NCI-H2171 (cell line): ENCODE measurements around the gene SDK2.

Experiments
- DNase-seq: peaks from one replicate; lab custom pipeline; 2025; lab: John Stamatoyannopoulos, UW

Gene SDK2

GRCh38 chr17:73553311-73553710 is 90.9 kb downstream of the SDK2 start:
- DNase-seq: no peak

DNA sequence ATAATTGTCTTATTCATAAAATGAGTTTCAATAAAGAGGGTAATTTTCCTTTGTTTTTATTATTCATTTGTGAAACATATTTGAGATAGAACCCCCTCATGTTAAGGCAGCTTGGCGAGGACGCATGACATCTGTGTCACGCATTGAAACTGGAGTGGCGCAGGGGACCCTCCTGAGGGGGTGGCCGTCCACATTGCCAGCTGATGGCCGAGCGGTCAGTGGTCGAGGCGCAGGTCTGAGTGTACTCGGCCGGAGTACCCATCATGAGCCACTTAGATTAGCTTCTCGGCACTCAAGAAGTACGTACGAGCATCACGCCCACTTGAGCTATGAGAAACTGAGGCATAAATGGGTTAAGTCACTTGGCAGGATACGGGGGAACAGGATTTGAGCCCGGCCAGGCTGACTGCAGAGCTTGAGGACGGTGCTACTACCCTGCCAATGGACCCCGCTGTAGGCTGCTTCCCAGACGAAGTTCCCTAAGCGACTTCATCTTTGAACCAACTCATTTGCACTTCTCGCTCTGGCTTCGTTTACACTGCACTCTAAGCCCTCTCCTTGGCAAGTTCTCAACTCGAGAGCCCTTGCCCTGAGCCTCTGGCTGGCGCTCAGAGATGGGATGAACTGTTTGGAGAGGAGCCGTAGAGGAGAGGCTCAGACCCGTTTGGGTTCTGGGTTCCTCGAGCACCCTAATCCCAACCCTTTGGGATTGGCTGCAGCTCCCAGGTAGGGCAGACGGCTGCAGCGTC is 91.8 kb downstream of the SDK2 start:
- DNase-seq: no peak

DNA sequence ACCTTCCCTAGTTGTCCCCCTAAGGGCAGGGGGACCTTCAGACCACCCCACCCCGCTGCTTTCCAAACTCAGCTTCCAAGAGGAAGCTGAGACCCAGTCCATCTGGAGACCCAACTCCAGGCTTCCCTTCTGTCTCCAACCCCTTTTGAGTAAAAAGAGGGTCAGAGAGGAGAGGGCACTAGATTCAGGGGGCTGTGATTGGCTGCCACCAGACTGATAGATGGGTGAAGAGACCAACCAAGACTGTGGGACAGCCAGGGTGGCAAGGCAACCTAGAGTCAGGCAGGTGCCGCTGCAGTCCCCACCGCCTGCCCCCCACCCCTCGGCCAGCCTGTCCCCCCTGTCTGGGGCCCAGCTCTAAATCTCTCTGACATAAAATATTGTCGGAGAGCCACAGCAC is 92.5 kb downstream of the SDK2 start:
- no peak for DNase-seq

DNA sequence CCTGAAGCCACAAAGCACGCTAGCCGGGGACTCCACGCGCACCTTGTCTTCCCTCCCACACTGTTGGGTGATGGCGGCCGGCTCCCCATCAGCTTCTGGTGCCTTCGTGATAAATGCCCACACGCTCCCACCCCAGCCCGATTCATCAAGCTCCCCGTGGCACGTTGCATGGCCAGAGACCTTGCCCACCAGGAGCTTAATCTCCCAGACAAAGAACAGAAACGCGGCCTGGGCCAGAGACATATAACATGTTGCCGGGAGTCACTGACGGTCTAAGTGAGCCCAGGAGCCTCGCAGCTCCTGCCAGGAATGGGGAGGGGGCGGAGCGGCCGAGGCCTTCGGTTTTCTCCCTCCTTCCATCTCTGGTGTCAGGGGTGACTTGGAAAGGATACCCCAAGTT is 93.1 kb downstream of the SDK2 start:
- DNase-seq: no peak

DNA sequence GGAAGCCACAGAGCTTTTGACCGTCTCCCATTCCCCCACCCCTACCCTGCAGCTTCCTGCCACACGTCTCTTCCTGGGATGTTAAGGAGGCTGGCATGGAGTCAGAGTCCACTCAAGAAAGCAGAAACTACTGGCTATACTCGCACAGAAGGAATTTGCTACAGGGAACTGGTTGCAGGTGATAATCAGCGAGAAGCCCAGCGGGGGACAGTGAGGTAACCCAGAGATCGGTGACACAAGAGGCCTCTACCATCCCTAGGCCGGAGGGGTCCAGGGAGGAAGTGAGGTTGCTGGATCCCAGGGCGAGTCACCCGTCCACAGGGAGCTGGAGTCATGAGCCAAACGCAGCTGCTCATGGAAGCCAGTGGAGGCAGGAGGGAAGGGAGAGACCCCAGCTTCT is 93.7 kb downstream of the SDK2 start:
- DNase-seq: no peak

DNA sequence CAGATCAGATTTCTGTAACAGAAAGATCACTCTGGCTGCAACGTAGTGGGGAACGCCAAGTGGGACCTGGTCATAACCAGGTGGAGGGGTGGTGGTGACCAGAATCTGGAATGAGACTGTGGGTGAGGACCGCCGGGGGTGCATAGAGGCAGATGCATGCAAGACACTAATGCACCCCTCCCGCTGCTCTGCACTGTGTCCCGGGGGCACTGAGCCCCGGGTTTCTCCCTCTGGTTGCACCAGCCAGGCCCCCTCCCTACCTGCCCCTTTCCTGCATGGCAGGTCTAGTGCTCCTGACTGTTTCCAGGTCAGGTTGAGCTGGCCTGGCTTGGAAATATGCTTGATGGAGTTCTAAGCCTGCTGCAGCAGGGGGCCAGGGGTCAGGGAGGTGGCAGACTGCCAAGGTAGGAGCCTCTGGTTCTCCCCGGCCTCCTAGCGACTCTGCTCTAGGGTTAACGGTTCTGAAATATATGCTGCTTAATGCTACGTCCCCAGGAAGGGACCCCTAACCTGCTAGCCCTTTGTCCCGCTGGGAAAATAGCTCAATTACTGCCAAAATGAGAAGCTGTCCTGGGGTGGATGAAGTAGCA is 94.3 kb downstream of the SDK2 start:
- no peak for DNase-seq

DNA sequence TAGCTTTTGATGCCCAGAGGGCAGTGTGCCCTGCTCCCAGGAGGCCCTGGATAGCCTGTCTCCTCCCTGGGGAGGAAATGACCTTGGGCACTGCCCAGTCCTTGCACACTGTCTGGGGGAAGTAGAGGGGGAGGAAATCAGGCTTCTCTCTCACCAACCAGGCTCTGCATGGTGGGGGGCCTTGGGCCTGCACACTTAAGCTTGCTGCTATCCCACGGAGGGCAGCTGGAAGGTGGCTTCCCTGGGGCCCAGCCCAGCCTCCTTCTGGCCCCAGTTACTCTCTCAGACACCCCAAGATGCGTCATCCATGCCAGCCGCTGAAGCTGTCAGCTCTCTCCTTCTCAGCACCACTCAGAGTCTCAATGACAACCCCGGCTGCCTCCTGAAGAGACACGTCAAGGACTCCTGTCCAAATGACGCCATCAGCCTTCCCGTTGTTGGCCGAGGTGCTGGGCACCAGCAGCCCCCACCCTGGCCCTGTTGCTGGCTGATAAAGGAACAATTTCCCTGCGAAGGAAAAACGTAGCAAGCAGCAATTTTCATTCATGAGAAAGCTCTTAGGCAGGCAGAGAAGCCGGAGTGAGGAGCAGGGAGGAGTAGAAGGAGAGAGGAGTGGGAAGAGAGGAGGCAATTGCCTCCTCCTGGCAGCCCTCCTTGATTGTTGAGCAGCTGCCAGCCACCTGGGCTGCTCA is 95.5 kb downstream of the SDK2 start:
- DNase-seq: no peak

GRCh38 chr17:73547790-73548189 is 96.5 kb downstream of the SDK2 start:
- no peak for DNase-seq

DNA sequence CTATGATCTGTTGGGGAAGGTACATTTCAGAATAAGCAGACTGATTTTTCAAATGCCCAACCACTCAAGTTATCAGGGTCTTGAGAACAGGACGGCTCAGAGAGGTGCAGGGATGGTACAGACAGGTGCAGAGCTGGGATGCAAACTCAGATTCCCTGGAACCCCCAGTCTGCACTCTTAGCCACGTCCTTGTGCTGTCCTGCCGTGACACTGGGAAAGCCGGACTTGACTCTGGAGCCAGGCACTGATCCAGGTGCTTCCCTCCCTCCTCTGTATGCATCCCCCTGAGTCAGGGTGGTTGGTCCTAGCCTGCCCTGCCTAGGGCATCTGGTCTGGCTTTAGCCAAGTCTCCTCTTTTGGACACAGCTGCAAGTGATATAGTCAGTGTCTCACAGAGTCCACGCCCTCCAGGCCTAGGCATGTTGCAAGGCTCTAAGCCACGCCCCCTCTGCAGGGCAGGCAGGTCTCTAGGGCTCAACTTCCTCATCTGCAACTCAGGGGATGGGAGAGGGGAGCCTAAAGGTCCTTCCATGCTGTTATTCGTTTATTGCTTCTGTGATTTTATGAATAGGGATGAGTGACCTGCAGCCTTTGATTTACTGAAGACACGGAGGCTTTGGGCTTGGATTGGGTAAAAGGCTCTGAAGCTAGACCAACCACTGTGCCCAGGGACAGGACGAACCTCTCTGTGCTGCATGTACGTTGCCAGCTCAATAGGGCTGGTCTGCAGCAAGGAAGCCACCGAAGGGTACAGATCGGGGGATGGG is 97.3 kb downstream of the SDK2 start:
- DNase-seq: no peak

DNA sequence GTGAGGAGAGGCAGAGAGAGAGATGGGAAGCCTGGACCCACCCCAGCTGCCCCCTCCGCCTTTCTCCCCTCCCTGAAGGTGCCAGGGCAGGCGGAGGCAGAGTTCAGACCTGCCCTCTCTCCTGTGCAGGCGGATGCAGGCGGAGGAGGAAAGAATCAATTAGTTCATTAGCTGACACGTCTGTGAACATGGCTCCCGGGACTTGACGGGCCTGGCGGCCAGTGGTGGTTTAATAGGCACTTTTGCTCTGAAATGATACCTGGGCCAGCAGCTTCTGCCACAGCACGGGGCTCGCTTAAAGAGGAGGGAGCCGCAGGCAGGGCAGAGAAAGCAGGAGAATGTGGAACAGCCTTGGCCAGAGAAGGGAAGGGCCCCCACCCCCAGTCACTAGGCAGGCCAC is 98.1 kb downstream of the SDK2 start:
- no peak for DNase-seq

DNA sequence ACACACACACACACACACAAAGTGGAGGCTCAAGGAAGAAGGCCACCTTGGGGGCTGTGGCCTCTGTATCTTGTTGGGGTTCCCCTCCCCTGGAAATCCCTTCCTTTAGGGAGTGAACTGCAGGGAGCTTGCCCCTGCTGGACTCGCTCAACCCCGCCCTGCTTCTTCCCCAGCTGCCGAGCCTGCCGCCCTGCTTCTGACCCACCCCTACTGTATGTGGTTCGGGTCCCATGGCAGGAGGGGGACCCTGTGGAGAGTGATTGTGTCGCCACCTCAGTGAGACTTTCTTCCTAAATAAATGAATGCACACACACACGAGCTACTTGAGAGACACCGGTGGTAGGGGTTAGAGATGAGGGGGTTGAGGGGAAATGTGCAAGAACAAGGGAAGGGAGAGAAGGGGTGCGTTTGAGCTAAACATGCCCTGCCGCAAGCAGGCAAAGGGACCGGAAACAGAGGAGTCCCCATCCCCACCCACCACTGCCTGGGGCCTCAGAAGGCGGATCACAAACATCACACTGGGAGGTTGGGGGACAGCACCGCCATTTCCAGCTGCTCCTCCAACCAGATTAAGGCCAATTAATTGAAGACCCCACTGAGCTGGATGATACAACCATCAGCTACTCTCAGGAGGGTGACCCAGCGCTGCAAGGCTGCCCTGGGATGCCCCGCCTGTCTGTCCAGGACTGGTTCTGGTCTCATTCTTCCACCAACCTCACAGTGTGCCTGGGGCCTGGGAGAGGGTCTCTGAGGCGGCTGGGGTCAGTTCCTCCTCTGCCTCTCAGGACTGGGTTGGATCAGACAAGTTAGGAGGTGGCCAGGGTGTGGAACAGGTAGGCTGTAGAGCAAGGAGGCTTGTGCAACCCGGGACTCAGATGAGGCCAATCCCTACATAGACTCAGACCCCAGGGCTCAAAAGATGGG is 98.9 kb downstream of the SDK2 start:
- no peak for DNase-seq

DNA sequence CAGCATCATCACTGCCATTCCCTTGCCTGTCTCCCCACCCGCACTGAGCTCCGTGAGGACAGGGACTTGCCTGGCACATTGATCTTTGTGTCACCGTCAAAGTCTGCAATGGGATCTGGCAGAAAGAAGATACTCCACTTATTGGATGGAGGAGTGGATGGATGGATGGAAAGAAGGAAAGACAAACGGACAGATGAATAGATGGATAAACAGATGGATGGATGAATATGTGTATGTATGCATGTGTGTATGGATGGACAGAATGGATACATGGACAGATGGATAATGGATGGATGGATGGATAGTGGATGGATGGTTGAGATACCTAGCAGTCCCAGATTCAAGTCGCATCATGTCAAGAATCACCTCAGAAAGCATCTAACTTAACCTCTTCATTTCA is 99.9 kb downstream of the SDK2 start:
- no peak for DNase-seq

DNA sequence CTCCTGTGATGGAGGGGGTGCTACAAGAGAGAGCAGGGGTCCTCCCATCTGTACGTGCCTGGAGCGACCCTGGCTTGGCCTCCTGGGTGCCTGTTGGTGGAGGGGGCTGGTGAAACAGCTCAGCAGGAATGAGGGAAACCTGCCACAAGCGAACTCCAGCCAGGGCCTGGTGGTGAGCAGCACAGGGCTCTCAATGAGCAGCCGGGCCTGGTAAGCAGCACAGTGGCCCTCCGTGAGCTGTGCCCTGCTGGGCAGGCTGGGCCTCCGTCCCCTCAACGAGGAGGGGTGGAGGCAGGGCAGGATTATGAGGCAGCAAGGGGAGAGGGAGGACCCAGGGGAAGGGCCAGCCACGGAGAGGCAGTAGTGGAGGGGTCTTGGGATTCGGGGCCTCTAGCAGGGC is 101.9 kb downstream of the SDK2 start:
- DNase-seq: no peak

- no peak for DNase-seq
Observed at GRCh38 chr17:73541561-73541981, 102.7 kb downstream of the SDK2 start.

DNA sequence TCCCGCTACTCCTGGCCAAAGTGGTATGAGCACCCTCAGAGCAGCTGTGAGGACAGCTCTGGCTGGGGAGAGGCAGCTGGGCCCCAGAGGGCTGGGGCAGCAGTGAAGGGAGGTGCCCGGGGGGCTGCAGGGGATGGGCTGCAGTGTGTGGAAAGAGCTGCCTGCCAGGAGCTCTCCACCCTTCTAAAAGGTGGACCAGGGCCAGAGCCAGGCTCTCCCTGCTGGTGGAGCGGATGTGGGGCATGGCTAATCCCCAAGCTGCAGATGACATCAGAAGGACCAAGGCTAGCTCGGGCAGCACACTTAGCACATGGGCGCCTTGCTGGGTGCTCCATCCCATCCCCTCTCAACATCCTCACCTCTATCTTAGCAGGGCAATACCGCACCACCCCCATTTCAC is 103.1 kb downstream of the SDK2 start:
- no peak for DNase-seq

- DNase-seq: no peak
Observed at GRCh38 chr17:73539166-73539565, 105.1 kb downstream of the SDK2 start.

- no peak for DNase-seq
Observed at GRCh38 chr17:73538445-73538844, 105.8 kb downstream of the SDK2 start.

GRCh38 chr17:73536700-73537605 is 107.3 kb downstream of the SDK2 start:
- DNase-seq: no peak

DNA sequence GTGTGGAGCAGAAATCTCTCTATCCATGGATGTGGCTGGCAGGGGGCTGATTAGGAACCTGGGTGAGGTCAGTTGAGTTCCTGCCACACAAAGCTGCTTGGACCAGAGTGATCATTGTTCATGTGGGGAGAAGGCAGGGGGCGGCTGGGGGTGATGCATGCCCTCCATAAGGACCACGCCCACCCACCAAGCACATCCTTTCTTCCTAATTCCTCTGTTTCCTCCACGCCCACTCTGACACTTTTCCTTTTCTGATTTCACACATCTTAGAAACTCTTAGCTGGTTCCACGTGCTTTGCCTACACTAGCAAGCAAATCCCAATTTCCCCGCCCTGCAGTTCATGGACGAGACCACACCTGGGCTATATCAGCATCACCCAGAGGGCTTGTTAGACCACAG is 108.5 kb downstream of the SDK2 start:
- DNase-seq: no peak

DNA sequence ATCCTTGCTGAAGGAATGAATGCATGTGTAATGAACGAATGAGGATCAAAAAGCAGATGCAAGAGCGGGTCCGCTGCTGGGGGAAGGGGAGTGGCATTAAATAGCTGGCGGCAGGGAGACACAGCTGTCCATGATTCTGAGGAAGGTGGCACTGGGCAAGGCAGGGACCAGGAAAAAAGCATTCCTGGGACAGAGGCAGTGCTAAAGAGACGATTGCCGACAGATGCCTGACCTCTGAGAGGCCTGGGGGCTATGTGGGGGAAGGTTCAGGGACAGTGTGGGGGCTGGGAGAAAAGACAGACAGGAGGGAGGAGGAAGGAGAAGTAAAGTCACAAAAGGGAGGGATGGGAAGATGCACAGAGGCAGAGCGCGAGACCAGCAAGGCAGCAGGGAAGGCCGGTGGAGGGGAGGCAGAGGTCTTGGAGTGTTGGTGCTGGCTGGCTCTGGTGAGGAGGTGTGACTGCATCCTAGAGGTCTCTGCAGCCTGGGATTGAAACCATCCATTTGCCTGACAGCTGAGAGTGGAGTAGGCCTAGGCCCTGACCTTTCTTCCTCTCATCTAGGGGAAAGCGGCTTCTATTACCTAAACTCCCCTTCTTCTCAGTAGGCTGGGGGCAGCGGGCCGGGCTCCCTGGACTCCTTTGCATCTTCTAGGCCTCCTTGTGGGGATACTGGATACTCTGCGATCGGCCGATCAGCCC is 109.9 kb downstream of the SDK2 start:
- DNase-seq: no peak
